ENCODE results near the gene RASSF6.
A peak's percentile ranks its signal among the peaks of the same experiment; 100 is the strongest.
"Not testable (repeated sequence)": the region's sequence is repeated elsewhere in the genome, so short reads cannot be mapped to it uniquely, and the experiment has no call there.

The RASSF6 gene

GRCh38 chr4:73620115-73620792, at the start of gene RASSF6:
TSS of gene RASSF6 (minus strand) at chr4:73620436. CDS start at chr4:73611795, 8,641 bp downstream.
- in situ Hi-C loops (cut with HindIII; ENCODE audit: low sequenced_read_pairs): no loop called here
- H3K4me3 ChIP-seq (ENCODE audit: low read depth, low read length): peak within 1 kb of the TSS; percentile 24
- TF ChIP-seq CTCF (IDR thresholded peaks at IDR 0.05; ENCODE audit: low read depth, low read length): no peak
- DNase-seq (ENCODE audit: low read depth, low spot score): no peak

- TF ChIP-seq CTCF (IDR thresholded peaks at IDR 0.05; ENCODE audit: low read depth, low read length): no peak
- H3K4me3 ChIP-seq (ENCODE audit: low read depth, low read length): no peak overlapping the region
- DNase-seq (ENCODE audit: low read depth, low spot score): no peak
- in situ Hi-C loops (cut with HindIII; ENCODE audit: low sequenced_read_pairs): loop anchor here (25.0 kb wide), 1 partner anchor 468 kb away; no protein-coding TSS in a partner anchor
These were observed 49.4 kb upstream of the RASSF6 start for GRCh38 chr4:73669410-73670183.

GRCh38 chr4:73668782-73669201, 48.6 kb upstream of the RASSF6 start:
- in situ Hi-C loops (cut with HindIII; ENCODE audit: low sequenced_read_pairs): loop anchor here (25.0 kb wide), 1 partner anchor 469 kb away; no protein-coding TSS in a partner anchor
- no peak for TF ChIP-seq CTCF (IDR thresholded peaks at IDR 0.05; ENCODE audit: low read depth, low read length)
- peak; percentile 37 for DNase-seq (ENCODE audit: low read depth, low spot score)
- no peak overlapping the region for H3K4me3 ChIP-seq (ENCODE audit: low read depth, low read length)

- in situ Hi-C loops (cut with HindIII; ENCODE audit: low sequenced_read_pairs): loop anchor here (25.0 kb wide), 1 partner anchor 471 kb away; no protein-coding TSS in a partner anchor
- H3K4me3 ChIP-seq (ENCODE audit: low read depth, low read length); DNase-seq (ENCODE audit: low read depth, low spot score): not testable (repeated sequence)
These were observed 45.7 kb upstream of the RASSF6 start for GRCh38 chr4:73665924-73666323.

- TF ChIP-seq CTCF (IDR thresholded peaks at IDR 0.05; ENCODE audit: low read depth, low read length): no peak
- in situ Hi-C loops (cut with HindIII; ENCODE audit: low sequenced_read_pairs): loop anchor here (25.0 kb wide), 1 partner anchor 473 kb away; no protein-coding TSS in a partner anchor
- DNase-seq (ENCODE audit: low read depth, low spot score): no peak
- H3K4me3 ChIP-seq (ENCODE audit: low read depth, low read length): no peak overlapping the region
These were observed 44.2 kb upstream of the RASSF6 start for GRCh38 chr4:73664470-73664869.

GRCh38 chr4:73663576-73663975, 43.3 kb upstream of the RASSF6 start:
- H3K4me3 ChIP-seq (ENCODE audit: low read depth, low read length): no peak overlapping the region
- TF ChIP-seq CTCF (IDR thresholded peaks at IDR 0.05; ENCODE audit: low read depth, low read length): no peak
- in situ Hi-C loops (cut with HindIII; ENCODE audit: low sequenced_read_pairs): loop anchor here (25.0 kb wide), 1 partner anchor 474 kb away; no protein-coding TSS in a partner anchor
- DNase-seq (ENCODE audit: low read depth, low spot score): no peak
